Suprapubic skin (tissue), 3 donors: ENCODE measurements around the gene RASIP1.

ENCODE experiments used
- EP300 ChIP-seq: sonication (generic); formaldehyde crosslinking; IDR thresholded peaks from one replicate; pipeline ENCODE4 v1.6.1; 2017; ENCODE audit warnings: antibody characterized with exemption
- POLR2A ChIP-seq, 2 donors: fragments of 450-650 bp; IDR thresholded peaks; one replicate each; pipeline ENCODE4 v1.6.1; 2017; ENCODE audit warnings: antibody characterized with exemption in 2 of 2, mild to moderate bottlenecking in 2 of 2, moderate library complexity in 2 of 2
- TF ChIP-seq, protein P1 (sequence below), 2 donors: fragments of 200-600 bp in 1 of 2; fragments of 450-650 bp in 1 of 2; sonication (generic) in 1 of 2; IDR thresholded peaks; one replicate each; pipeline ENCODE4 v1.5.1; 2016 to 2019; ENCODE audit warnings: antibody characterized with exemption in 2 of 2, mild to moderate bottlenecking in 1 of 2, moderate library complexity in 1 of 2

- TF ChIP-seq POLR2A (IDR thresholded peaks at IDR 0.05) (no peak), EP300 (no peak)
- TF ChIP-seq, protein P1, sequence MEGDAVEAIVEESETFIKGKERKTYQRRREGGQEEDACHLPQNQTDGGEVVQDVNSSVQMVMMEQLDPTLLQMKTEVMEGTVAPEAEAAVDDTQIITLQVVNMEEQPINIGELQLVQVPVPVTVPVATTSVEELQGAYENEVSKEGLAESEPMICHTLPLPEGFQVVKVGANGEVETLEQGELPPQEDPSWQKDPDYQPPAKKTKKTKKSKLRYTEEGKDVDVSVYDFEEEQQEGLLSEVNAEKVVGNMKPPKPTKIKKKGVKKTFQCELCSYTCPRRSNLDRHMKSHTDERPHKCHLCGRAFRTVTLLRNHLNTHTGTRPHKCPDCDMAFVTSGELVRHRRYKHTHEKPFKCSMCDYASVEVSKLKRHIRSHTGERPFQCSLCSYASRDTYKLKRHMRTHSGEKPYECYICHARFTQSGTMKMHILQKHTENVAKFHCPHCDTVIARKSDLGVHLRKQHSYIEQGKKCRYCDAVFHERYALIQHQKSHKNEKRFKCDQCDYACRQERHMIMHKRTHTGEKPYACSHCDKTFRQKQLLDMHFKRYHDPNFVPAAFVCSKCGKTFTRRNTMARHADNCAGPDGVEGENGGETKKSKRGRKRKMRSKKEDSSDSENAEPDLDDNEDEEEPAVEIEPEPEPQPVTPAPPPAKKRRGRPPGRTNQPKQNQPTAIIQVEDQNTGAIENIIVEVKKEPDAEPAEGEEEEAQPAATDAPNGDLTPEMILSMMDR (IDR thresholded peaks at IDR 0.05): no peak
These were observed 17.3 kb upstream of the RASIP1 start for GRCh38 chr19:48757741-48758144.
